Neural progenitor cell (in vitro differentiated cells): ENCODE results near the gene ZNF497. TPM values are rescaled to one million over a fixed set of nuclear protein-coding genes. Genes with fewer than 3 reads are reported as not detected.

Source experiments
- DNase-seq: peaks from one replicate; pipeline ENCODE4 v3.0.0-alpha.2; 2016; ENCODE audit warnings: low spot score
- H2AFZ ChIP-seq: fragments of 200-600 bp; sonication (generic); replicated peaks from 2 replicates; pipeline ENCODE4 v1.6.1; 2016; ENCODE audit warnings: antibody characterized with exemption
- H3F3A ChIP-seq: fragments of 200-600 bp; sonication (generic); 2 replicates; pipeline ENCODE4 v1.6.1; 2016; ENCODE audit warnings: antibody characterized with exemption, low read depth
- H3K27ac ChIP-seq: fragments of 200-600 bp; sonication (generic); 2 replicates; pipeline ENCODE4 v1.5.1; 2016; ENCODE audit warnings: mild to moderate bottlenecking
- H3K27me3 ChIP-seq: fragments of 200-600 bp; sonication (generic); 2 replicates; pipeline ENCODE4 v1.6.1; 2016; ENCODE audit warnings: mild to moderate bottlenecking, moderate library complexity
- H3K36me3 ChIP-seq: fragments of 200-600 bp; sonication (generic); 2 replicates; pipeline ENCODE4 v1.5.1; 2016
- H3K4me1 ChIP-seq: fragments of 200-600 bp; sonication (generic); 2 replicates; pipeline ENCODE4 v1.6.1; 2016; ENCODE audit warnings: mixed run types
- H3K4me2 ChIP-seq: fragments of 200-600 bp; sonication (generic); 2 replicates; pipeline ENCODE4 v1.6.1; 2016
- H3K4me3 ChIP-seq: fragments of 200-600 bp; sonication (generic); 2 replicates; pipeline ENCODE4 v1.5.1; 2016
- H3K79me2 ChIP-seq: fragments of 200-600 bp; sonication (generic); 2 replicates; pipeline ENCODE4 v1.6.1; 2016; ENCODE audit warnings: low read depth
- H3K9ac ChIP-seq: fragments of 200-600 bp; sonication (generic); 2 replicates; pipeline ENCODE4 v1.6.1; 2016
- H3K9me3 ChIP-seq: fragments of 200-600 bp; sonication (generic); 2 replicates; pipeline ENCODE4 v1.5.1; 2016; ENCODE audit warnings: low read depth
- H4K20me1 ChIP-seq: fragments of 200-600 bp; sonication (generic); 2 replicates; pipeline ENCODE4 v1.6.1; 2016; ENCODE audit warnings: low read depth
- H3K27ac Mint-ChIP-seq: 3 replicates; pipeline ENCODE4 v1.8.0; 2021; ENCODE audit warnings: mixed read lengths
- H3K27me3 Mint-ChIP-seq: 2 replicates; pipeline ENCODE4 v1.8.0; 2022; ENCODE audit warnings: low read depth, mild to moderate bottlenecking, inconsistent platforms, moderate library complexity, mixed read lengths; ENCODE audit not compliant: insufficient read depth
- H3K36me3 Mint-ChIP-seq: 3 replicates; pipeline ENCODE4 v1.8.0; 2021; ENCODE audit warnings: mixed read lengths
- H3K4me1 Mint-ChIP-seq: 3 replicates; pipeline ENCODE4 v1.8.0; 2021; ENCODE audit warnings: mixed read lengths
- H3K4me3 Mint-ChIP-seq: 3 replicates; pipeline ENCODE4 v1.8.0; 2021; ENCODE audit warnings: mild to moderate bottlenecking, moderate library complexity, mixed read lengths
- H3K9me3 Mint-ChIP-seq: 3 replicates; pipeline ENCODE4 v1.8.0; 2020; ENCODE audit warnings: mixed read lengths
- CTCF ChIP-seq: fragments of 200-600 bp; sonication (generic); IDR thresholded peaks from 2 replicates; pipeline ENCODE4 v1.5.1; 2017; ENCODE audit warnings: antibody characterized with exemption, mild to moderate bottlenecking
- EZH2 ChIP-seq: fragments of 200-600 bp; sonication (generic); IDR thresholded peaks from 2 replicates; pipeline ENCODE4 v1.6.1; 2017; ENCODE audit warnings: antibody characterized with exemption, mild to moderate bottlenecking, moderate library complexity
- EZH2phosphoT487 ChIP-seq: fragments of 200-600 bp; sonication (generic); IDR thresholded peaks from 2 replicates; pipeline ENCODE4 v1.6.1; 2017; ENCODE audit warnings: antibody characterized with exemption
- total RNA-seq: library from RNA; depleted of rRNA; stranded (reverse); fragments of >200 nt; gene quantifications from 2 replicates; pipeline ENCODE4 v1.2.3, GENCODE V29; 2015; ENCODE audit warnings: low replicate concordance

The ZNF497 gene
- total RNA-seq, 1 donor from 2014 or later = 3.7 TPM

GRCh38 chr19:58338336-58338735 lies 24.2 kb downstream of the ZNF497 start:
- no peaks in the 10 kb centered on the region for H3F3A ChIP-seq
- H3K9ac ChIP-seq = no peak overlapping the region
- H4K20me1 ChIP-seq = no peaks in the 10 kb centered on the region
- DNase-seq = no peak
- no peaks in the 10 kb centered on the region for H3K4me1 ChIP-seq
- no peaks in the 10 kb centered on the region for H3K4me1 Mint-ChIP-seq
- H2AFZ ChIP-seq = no peak overlapping the region
- no peaks in the 10 kb centered on the region for H3K79me2 ChIP-seq
- peaks cover 35% of the 10 kb centered on the region for H3K36me3 Mint-ChIP-seq
- H3K9me3 Mint-ChIP-seq = no peaks in the 10 kb centered on the region
- H3K4me3 ChIP-seq = no peak overlapping the region
- H3K36me3 ChIP-seq = no peaks in the 10 kb centered on the region
- H3K27me3 Mint-ChIP-seq = peaks cover 7% of the 10 kb centered on the region
- H3K9me3 ChIP-seq = no peaks in the 10 kb centered on the region
- TF ChIP-seq EZH2 (no peak), CTCF (no peak), EZH2phosphoT487 (no peak)
- no peak overlapping the region for H3K4me2 ChIP-seq
- no peak overlapping the region for H3K27ac Mint-ChIP-seq
- no peak overlapping the region for H3K4me3 Mint-ChIP-seq
- no peak overlapping the region for H3K27ac ChIP-seq
- H3K27me3 ChIP-seq = no peaks in the 10 kb centered on the region

GRCh38 chr19:58336820-58337219 lies 25.7 kb downstream of the ZNF497 start:
- Histone ChIP-seq H3K27me3 (no peaks in the 10 kb centered on the region), H3K9me3 (no peaks in the 10 kb centered on the region), H3K9ac (no peak overlapping the region), H3F3A (no peaks in the 10 kb centered on the region), H3K36me3 (no peaks in the 10 kb centered on the region), H3K4me3 (no peak overlapping the region), H3K4me1 (no peaks in the 10 kb centered on the region), H2AFZ (no peak overlapping the region), H4K20me1 (no peaks in the 10 kb centered on the region), H3K4me2 (no peak overlapping the region), H3K27ac (no peak overlapping the region), H3K79me2 (no peaks in the 10 kb centered on the region)
- no peak overlapping the region for H3K4me3 Mint-ChIP-seq
- no peaks in the 10 kb centered on the region for H3K9me3 Mint-ChIP-seq
- H3K27ac Mint-ChIP-seq = no peak overlapping the region
- no peaks in the 10 kb centered on the region for H3K4me1 Mint-ChIP-seq
- H3K36me3 Mint-ChIP-seq = peaks cover 30% of the 10 kb centered on the region
- DNase-seq = no peak
- peaks cover 4% of the 10 kb centered on the region for H3K27me3 Mint-ChIP-seq
- TF ChIP-seq EZH2 (no peak), CTCF (no peak), EZH2phosphoT487 (no peak)

GRCh38 chr19:58336216-58336615 lies 26.3 kb downstream of the ZNF497 start:
- no peaks in the 10 kb centered on the region for H3K4me1 Mint-ChIP-seq
- no peak overlapping the region for H2AFZ ChIP-seq
- H3K9ac ChIP-seq = no peak overlapping the region
- no peaks in the 10 kb centered on the region for H3K9me3 ChIP-seq
- no peak overlapping the region for H3K27ac ChIP-seq
- no peak overlapping the region for H3K4me3 ChIP-seq
- no peak overlapping the region for H3K4me2 ChIP-seq
- H3K9me3 Mint-ChIP-seq = no peaks in the 10 kb centered on the region
- H3K27me3 ChIP-seq = no peaks in the 10 kb centered on the region
- H4K20me1 ChIP-seq = no peaks in the 10 kb centered on the region
- H3K27ac Mint-ChIP-seq = no peak overlapping the region
- TF ChIP-seq EZH2phosphoT487 (no peak), CTCF (no peak)
- no peaks in the 10 kb centered on the region for H3F3A ChIP-seq
- no peak overlapping the region for H3K4me3 Mint-ChIP-seq
- no peaks in the 10 kb centered on the region for H3K36me3 ChIP-seq
- no peak for DNase-seq
- H3K79me2 ChIP-seq = no peaks in the 10 kb centered on the region
- H3K36me3 Mint-ChIP-seq = peaks cover 27% of the 10 kb centered on the region
- peaks cover 4% of the 10 kb centered on the region for H3K27me3 Mint-ChIP-seq
- no peaks in the 10 kb centered on the region for H3K4me1 ChIP-seq

- H3K4me3 Mint-ChIP-seq = no peak overlapping the region
- H3K4me1 ChIP-seq = no peaks in the 10 kb centered on the region
- H3K36me3 ChIP-seq = no peaks in the 10 kb centered on the region
- H3K27me3 ChIP-seq = no peaks in the 10 kb centered on the region
- H2AFZ ChIP-seq = no peak overlapping the region
- H3K27me3 Mint-ChIP-seq = peaks cover 4% of the 10 kb centered on the region
- H3K4me3 ChIP-seq = no peak overlapping the region
- peaks cover 26% of the 10 kb centered on the region for H3K36me3 Mint-ChIP-seq
- no peak for TF ChIP-seq CTCF
- no peak for TF ChIP-seq EZH2phosphoT487
- TF ChIP-seq EZH2 = no peak
- H3K9ac ChIP-seq = no peak overlapping the region
- no peaks in the 10 kb centered on the region for H4K20me1 ChIP-seq
- H3K27ac Mint-ChIP-seq = no peak overlapping the region
- no peak overlapping the region for H3K27ac ChIP-seq
- H3K9me3 Mint-ChIP-seq = no peaks in the 10 kb centered on the region
- H3K9me3 ChIP-seq = no peaks in the 10 kb centered on the region
- H3K79me2 ChIP-seq = no peaks in the 10 kb centered on the region
- DNase-seq = no peak
- no peaks in the 10 kb centered on the region for H3K4me1 Mint-ChIP-seq
- H3K4me2 ChIP-seq = no peak overlapping the region
- no peaks in the 10 kb centered on the region for H3F3A ChIP-seq
Measured at GRCh38 chr19:58335630-58336029, 26.9 kb downstream of the ZNF497 start.
